ENCODE measurements around the gene CORO6.

GRCh38 chr17:29582772-29583171 is 39.9 kb downstream of the CORO6 start:
- no peak for TF ChIP-seq POLR2A (IDR thresholded peaks at IDR 0.05)
- TF ChIP-seq CTCF (IDR thresholded peaks at IDR 0.05) = no peak
- TF ChIP-seq EP300 (IDR thresholded peaks at IDR 0.05) = no peak
